ENCODE data around the gene MAP2. TPM values are rescaled to one million over a fixed set of nuclear protein-coding genes. Genes with fewer than 3 reads are reported as not detected.

Gene MAP2
- total and polyA plus RNA-seq, 2 experiments from 2014 or later, result 2.9 to 4.4 TPM

DNA sequence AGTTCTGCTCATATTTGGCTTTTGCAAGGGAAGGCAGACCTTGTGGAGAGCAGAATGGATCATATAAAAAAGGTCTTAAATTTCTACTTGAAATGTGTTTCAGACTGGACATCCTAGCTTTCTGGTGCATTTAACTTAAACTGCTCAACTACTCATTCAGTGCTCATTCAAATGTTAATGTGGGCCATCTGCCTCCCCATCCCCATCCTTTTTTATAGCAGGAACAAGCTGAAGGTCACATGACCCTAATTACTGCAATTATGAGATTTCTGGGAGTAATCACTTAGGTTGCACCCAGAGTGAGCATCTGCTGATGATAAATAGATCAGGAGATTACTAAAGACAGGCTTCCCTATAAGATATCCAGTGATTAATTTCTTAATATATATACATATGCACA lies 96.1 kb downstream of the MAP2 start:
- ATAC-seq (peak; percentile 60), DNase-seq (ENCODE audit: low spot score) (peak; percentile 30)
- TF ChIP-seq, protein P1, sequence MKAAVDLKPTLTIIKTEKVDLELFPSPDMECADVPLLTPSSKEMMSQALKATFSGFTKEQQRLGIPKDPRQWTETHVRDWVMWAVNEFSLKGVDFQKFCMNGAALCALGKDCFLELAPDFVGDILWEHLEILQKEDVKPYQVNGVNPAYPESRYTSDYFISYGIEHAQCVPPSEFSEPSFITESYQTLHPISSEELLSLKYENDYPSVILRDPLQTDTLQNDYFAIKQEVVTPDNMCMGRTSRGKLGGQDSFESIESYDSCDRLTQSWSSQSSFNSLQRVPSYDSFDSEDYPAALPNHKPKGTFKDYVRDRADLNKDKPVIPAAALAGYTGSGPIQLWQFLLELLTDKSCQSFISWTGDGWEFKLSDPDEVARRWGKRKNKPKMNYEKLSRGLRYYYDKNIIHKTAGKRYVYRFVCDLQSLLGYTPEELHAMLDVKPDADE (IDR thresholded peaks at IDR 0.05), result no peak
- peak; percentile 56; the same call in 1 of the 2 replicates for TF ChIP-seq NANOG (IDR thresholded peaks at IDR 0.05; ENCODE audit: borderline replicate concordance)
- Mint-ChIP-seq H3K36me3 (ENCODE audit: low read depth) (no peaks in the 10 kb centered on the region), H3K4me1 (peaks cover 11% of the 10 kb centered on the region; the same call in 2 of the 3 replicates), H3K27ac (no peak overlapping the region), H3K4me3 (no peak overlapping the region), H3K27me3 (ENCODE audit: insufficient read depth, low read depth, poor library complexity) (peaks cover 47% of the 10 kb centered on the region), H3K9me3 (peaks cover 13% of the 10 kb centered on the region; the same call in 2 of the 3 replicates)
- Histone ChIP-seq H3K4me3 (peak overlapping the region; percentile 7; the same call in 1 of the 2 replicates), H3K4me2 (peak overlapping the region; percentile 22), H3F3A (replicated peaks; ENCODE audit: low read depth) (no peaks in the 10 kb centered on the region), H3K9me2 (ENCODE audit: insufficient read depth) (no peaks in the 10 kb centered on the region), H4K20me1 (replicated peaks; ENCODE audit: insufficient read depth) (peaks cover 6% of the 10 kb centered on the region), H2AFZ (no peak overlapping the region), H3K27ac (ENCODE audit: low read depth) (no peak overlapping the region), H3K27me3 (ENCODE audit: insufficient read depth) (peaks cover 98% of the 10 kb centered on the region), H3K36me3 (ENCODE audit: insufficient read depth) (no peaks in the 10 kb centered on the region), H3K4me1 (ENCODE audit: insufficient read depth) (peaks cover 14% of the 10 kb centered on the region), H3K79me2 (replicated peaks; ENCODE audit: insufficient read depth) (no peaks in the 10 kb centered on the region)

DNA sequence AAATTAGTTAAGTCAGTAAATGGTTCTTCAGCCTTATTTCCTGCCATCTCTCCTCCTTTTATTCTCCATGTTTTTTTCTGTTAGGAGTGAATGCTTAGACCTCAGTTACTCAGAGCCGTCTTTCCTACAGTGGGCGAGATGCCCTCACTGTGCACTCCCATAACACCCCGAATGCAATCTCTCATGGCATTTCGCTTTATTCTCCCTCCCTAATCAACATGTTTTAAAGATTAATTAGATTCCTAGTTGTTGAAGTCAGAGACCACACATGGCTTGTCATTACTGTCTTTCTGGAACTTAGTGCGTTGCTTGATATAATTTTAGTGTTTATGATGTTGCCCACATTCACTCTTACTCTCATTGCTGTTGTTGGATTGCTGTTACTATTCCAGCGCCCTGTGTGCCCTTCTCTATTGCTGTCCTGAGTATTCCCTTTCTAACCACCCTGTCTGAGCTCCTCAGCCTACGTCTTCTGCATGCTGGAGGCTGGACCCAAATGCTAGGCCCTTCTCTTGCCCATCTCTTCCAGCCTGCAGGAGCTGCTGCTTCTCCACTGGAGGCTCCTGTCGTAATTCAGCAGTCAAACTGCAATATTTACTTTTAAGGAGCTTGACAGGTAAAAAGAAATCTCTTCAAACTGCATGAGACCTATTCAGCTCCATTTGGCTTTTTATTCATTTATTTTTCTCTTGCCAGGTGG lies 99.3 kb downstream of the MAP2 start:
- no peak overlapping the region for H3K4me3 Mint-ChIP-seq
- Histone ChIP-seq H2AFZ (no peak overlapping the region), H3K4me3 (no peak overlapping the region), H3K4me1 (ENCODE audit: insufficient read depth) (peaks cover 14% of the 10 kb centered on the region), H3K27ac (ENCODE audit: low read depth) (no peak overlapping the region), H3F3A (replicated peaks; ENCODE audit: low read depth) (no peaks in the 10 kb centered on the region), H3K36me3 (ENCODE audit: insufficient read depth) (no peaks in the 10 kb centered on the region), H4K20me1 (replicated peaks; ENCODE audit: insufficient read depth) (peaks cover 1% of the 10 kb centered on the region), H3K27me3 (ENCODE audit: insufficient read depth) (peaks cover 80% of the 10 kb centered on the region), H3K4me2 (no peak overlapping the region), H3K9me2 (ENCODE audit: insufficient read depth) (no peaks in the 10 kb centered on the region), H3K79me2 (replicated peaks; ENCODE audit: insufficient read depth) (no peaks in the 10 kb centered on the region)
- H3K4me1 Mint-ChIP-seq, result peaks cover 14% of the 10 kb centered on the region
- no peak overlapping the region for H3K27ac Mint-ChIP-seq
- DNase-seq (ENCODE audit: low spot score), result no peak
- ATAC-seq, result no peak
- peaks cover 9% of the 10 kb centered on the region; the same call in 2 of the 3 replicates for H3K9me3 Mint-ChIP-seq
- no peaks in the 10 kb centered on the region for H3K36me3 Mint-ChIP-seq (ENCODE audit: low read depth)
- peaks cover 24% of the 10 kb centered on the region for H3K27me3 Mint-ChIP-seq (ENCODE audit: insufficient read depth, low read depth, poor library complexity)
- no peak for TF ChIP-seq JUNB (IDR thresholded peaks at IDR 0.05; ENCODE audit: unreplicated experiment)
- no peak for TF ChIP-seq CREB1 (CRISPR knock-in tag; IDR thresholded peaks at IDR 0.05; ENCODE audit: low read depth)
- TF ChIP-seq, protein P1 (IDR thresholded peaks at IDR 0.05), result no peak
- TF ChIP-seq, protein P2, sequence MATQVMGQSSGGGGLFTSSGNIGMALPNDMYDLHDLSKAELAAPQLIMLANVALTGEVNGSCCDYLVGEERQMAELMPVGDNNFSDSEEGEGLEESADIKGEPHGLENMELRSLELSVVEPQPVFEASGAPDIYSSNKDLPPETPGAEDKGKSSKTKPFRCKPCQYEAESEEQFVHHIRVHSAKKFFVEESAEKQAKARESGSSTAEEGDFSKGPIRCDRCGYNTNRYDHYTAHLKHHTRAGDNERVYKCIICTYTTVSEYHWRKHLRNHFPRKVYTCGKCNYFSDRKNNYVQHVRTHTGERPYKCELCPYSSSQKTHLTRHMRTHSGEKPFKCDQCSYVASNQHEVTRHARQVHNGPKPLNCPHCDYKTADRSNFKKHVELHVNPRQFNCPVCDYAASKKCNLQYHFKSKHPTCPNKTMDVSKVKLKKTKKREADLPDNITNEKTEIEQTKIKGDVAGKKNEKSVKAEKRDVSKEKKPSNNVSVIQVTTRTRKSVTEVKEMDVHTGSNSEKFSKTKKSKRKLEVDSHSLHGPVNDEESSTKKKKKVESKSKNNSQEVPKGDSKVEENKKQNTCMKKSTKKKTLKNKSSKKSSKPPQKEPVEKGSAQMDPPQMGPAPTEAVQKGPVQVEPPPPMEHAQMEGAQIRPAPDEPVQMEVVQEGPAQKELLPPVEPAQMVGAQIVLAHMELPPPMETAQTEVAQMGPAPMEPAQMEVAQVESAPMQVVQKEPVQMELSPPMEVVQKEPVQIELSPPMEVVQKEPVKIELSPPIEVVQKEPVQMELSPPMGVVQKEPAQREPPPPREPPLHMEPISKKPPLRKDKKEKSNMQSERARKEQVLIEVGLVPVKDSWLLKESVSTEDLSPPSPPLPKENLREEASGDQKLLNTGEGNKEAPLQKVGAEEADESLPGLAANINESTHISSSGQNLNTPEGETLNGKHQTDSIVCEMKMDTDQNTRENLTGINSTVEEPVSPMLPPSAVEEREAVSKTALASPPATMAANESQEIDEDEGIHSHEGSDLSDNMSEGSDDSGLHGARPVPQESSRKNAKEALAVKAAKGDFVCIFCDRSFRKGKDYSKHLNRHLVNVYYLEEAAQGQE (IDR thresholded peaks at IDR 0.05; ENCODE audit: unreplicated experiment), result no peak
- TF ChIP-seq, protein P3, sequence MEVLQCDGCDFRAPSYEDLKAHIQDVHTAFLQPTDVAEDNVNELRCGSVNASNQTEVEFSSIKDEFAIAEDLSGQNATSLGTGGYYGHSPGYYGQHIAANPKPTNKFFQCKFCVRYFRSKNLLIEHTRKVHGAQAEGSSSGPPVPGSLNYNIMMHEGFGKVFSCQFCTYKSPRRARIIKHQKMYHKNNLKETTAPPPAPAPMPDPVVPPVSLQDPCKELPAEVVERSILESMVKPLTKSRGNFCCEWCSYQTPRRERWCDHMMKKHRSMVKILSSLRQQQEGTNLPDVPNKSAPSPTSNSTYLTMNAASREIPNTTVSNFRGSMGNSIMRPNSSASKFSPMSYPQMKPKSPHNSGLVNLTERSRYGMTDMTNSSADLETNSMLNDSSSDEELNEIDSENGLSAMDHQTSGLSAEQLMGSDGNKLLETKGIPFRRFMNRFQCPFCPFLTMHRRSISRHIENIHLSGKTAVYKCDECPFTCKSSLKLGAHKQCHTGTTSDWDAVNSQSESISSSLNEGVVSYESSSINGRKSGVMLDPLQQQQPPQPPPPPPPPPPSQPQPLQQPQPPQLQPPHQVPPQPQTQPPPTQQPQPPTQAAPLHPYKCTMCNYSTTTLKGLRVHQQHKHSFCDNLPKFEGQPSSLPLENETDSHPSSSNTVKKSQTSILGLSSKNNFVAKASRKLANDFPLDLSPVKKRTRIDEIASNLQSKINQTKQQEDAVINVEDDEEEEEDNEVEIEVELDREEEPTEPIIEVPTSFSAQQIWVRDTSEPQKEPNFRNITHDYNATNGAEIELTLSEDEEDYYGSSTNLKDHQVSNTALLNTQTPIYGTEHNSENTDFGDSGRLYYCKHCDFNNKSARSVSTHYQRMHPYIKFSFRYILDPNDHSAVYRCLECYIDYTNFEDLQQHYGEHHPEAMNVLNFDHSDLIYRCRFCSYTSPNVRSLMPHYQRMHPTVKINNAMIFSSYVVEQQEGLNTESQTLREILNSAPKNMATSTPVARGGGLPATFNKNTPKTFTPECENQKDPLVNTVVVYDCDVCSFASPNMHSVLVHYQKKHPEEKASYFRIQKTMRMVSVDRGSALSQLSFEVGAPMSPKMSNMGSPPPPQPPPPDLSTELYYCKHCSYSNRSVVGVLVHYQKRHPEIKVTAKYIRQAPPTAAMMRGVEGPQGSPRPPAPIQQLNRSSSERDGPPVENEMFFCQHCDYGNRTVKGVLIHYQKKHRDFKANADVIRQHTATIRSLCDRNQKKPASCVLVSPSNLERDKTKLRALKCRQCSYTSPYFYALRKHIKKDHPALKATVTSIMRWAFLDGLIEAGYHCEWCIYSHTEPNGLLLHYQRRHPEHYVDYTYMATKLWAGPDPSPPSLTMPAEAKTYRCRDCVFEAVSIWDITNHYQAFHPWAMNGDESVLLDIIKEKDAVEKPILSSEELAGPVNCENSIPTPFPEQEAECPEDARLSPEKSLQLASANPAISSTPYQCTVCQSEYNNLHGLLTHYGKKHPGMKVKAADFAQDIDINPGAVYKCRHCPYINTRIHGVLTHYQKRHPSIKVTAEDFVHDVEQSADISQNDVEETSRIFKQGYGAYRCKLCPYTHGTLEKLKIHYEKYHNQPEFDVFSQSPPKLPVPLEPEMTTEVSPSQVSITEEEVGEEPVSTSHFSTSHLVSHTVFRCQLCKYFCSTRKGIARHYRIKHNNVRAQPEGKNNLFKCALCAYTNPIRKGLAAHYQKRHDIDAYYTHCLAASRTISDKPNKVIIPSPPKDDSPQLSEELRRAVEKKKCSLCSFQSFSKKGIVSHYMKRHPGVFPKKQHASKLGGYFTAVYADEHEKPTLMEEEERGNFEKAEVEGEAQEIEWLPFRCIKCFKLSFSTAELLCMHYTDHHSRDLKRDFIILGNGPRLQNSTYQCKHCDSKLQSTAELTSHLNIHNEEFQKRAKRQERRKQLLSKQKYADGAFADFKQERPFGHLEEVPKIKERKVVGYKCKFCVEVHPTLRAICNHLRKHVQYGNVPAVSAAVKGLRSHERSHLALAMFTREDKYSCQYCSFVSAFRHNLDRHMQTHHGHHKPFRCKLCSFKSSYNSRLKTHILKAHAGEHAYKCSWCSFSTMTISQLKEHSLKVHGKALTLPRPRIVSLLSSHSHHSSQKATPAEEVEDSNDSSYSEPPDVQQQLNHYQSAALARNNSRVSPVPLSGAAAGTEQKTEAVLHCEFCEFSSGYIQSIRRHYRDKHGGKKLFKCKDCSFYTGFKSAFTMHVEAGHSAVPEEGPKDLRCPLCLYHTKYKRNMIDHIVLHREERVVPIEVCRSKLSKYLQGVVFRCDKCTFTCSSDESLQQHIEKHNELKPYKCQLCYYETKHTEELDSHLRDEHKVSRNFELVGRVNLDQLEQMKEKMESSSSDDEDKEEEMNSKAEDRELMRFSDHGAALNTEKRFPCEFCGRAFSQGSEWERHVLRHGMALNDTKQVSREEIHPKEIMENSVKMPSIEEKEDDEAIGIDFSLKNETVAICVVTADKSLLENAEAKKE (CRISPR knock-in tag; IDR thresholded peaks at IDR 0.05), result no peak
- TF ChIP-seq STAT1 (IDR thresholded peaks at IDR 0.05; ENCODE audit: unreplicated experiment), result no peak
- no peak for TF ChIP-seq EZH2 (IDR thresholded peaks at IDR 0.05; ENCODE audit: low read depth, unreplicated experiment)

Data from GM23338 (cell line).